Mesenchymal stem cell (in vitro differentiated cells and primary cell): ENCODE data around the gene DDX59.

Experiments used
- DNase-seq: peaks from one replicate; pipeline ENCODE4 v3.0.0-alpha.2; 2013
- H2AFZ ChIP-seq: one replicate; pipeline ENCODE4 v1.6.1; 2013; ENCODE audit warnings: low read depth, mild to moderate bottlenecking, control low read depth, inconsistent platforms, low read length, moderate library complexity
- H2AK5ac ChIP-seq: 2 replicates; pipeline ENCODE4 v1.6.1; 2013; ENCODE audit warnings: low read length, moderate library complexity, mild to moderate bottlenecking, inconsistent platforms; ENCODE audit not compliant: severe bottlenecking
- H2BK120ac ChIP-seq: one replicate; pipeline ENCODE4 v1.6.1; 2013; ENCODE audit warnings: low read depth, mild to moderate bottlenecking, inconsistent platforms, low read length, moderate library complexity
- H2BK12ac ChIP-seq, 2 experiments: one replicate each; pipeline ENCODE4 v1.6.1; 2013; ENCODE audit warnings: inconsistent platforms in 2 of 2, low read length in 2 of 2, mild to moderate bottlenecking in 2 of 2, moderate library complexity in 2 of 2, control low read depth in 1 of 2
- H2BK15ac ChIP-seq: one replicate; pipeline ENCODE4 v1.6.1; 2013; ENCODE audit warnings: mild to moderate bottlenecking, low read depth, inconsistent platforms; ENCODE audit not compliant: poor library complexity, severe bottlenecking
- H2BK5ac ChIP-seq: 2 replicates; pipeline ENCODE4 v1.6.1; 2013; ENCODE audit warnings: low read depth, mild to moderate bottlenecking, low read length, control low read depth, inconsistent platforms; ENCODE audit not compliant: poor library complexity, severe bottlenecking
- H3K14ac ChIP-seq, 2 experiments: one replicate each; pipeline ENCODE4 v1.6.1; 2013; ENCODE audit warnings: inconsistent platforms in 2 of 2, low read length in 2 of 2, control low read depth in 1 of 2, mild to moderate bottlenecking in 1 of 2, moderate library complexity in 1 of 2
- H3K18ac ChIP-seq, 2 experiments: one replicate each; pipeline ENCODE4 v1.6.1; 2013; ENCODE audit warnings: inconsistent platforms in 2 of 2, low read length in 2 of 2, control low read depth in 1 of 2, low read depth in 1 of 2, mild to moderate bottlenecking in 1 of 2
- H3K23ac ChIP-seq, 2 experiments: one replicate each; pipeline ENCODE4 v1.6.1; 2013; ENCODE audit warnings: inconsistent platforms in 2 of 2, low read length in 2 of 2, mild to moderate bottlenecking in 2 of 2, moderate library complexity in 2 of 2, control low read depth in 1 of 2
- H3K27ac ChIP-seq: 2 replicates; pipeline ENCODE4 v1.5.1; 2013; ENCODE audit warnings: mild to moderate bottlenecking, moderate library complexity, low read length, control low read depth, inconsistent platforms; ENCODE audit not compliant: poor library complexity, severe bottlenecking
- H3K27me3 ChIP-seq, 2 experiments: 2 replicates each; pipeline versions ENCODE4 v1.6.1 to v1.7.0; 2013; ENCODE audit warnings: low read length in 2 of 2, mild to moderate bottlenecking in 2 of 2, moderate library complexity in 2 of 2, control low read depth in 1 of 2, inconsistent platforms in 1 of 2; ENCODE audit not compliant: control insufficient read depth in 1 of 2, insufficient read depth in 1 of 2
- H3K36me3 ChIP-seq, 2 experiments: 2 replicates each; pipeline versions ENCODE4 v1.6.1 to v1.7.0; 2013; ENCODE audit warnings: low read length in 2 of 2, control low read depth in 1 of 2, inconsistent platforms in 1 of 2, low read depth in 1 of 2, mild to moderate bottlenecking in 1 of 2; ENCODE audit not compliant: insufficient read depth in 2 of 2, control insufficient read depth in 1 of 2
- H3K4ac ChIP-seq, 2 experiments: one replicate each; pipeline ENCODE4 v1.6.1; 2013; ENCODE audit warnings: inconsistent platforms in 2 of 2, low read length in 2 of 2, mild to moderate bottlenecking in 2 of 2, moderate library complexity in 2 of 2, control low read depth in 1 of 2, low read depth in 1 of 2
- H3K4me1 ChIP-seq: 2 replicates; pipeline ENCODE4 v1.6.1; 2013; ENCODE audit warnings: low read depth, low read length, control low read depth; ENCODE audit not compliant: control insufficient read depth, insufficient read depth
- H3K4me2 ChIP-seq: 2 replicates; pipeline ENCODE4 v1.6.1; 2013; ENCODE audit warnings: low read length, mild to moderate bottlenecking, inconsistent platforms; ENCODE audit not compliant: poor library complexity, severe bottlenecking
- H3K4me3 ChIP-seq, 2 experiments: 2 replicates each; pipeline versions ENCODE4 v1.5.1 to v1.7.0; 2013; ENCODE audit warnings: low read length in 2 of 2, mild to moderate bottlenecking in 2 of 2, control low read depth in 1 of 2, low read depth in 1 of 2; ENCODE audit not compliant: insufficient read depth in 1 of 2
- H3K79me1 ChIP-seq: replicated peaks from 2 replicates; pipeline ENCODE4 v1.6.1; 2013; ENCODE audit warnings: mild to moderate bottlenecking, control low read depth, low read length, inconsistent platforms; ENCODE audit not compliant: poor library complexity, severe bottlenecking
- H3K9ac ChIP-seq: 2 replicates; pipeline ENCODE4 v1.7.0; 2013; ENCODE audit warnings: mild to moderate bottlenecking, low read length, moderate library complexity
- H3K9me3 ChIP-seq: 2 replicates; pipeline ENCODE4 v1.7.0; 2013; ENCODE audit warnings: mild to moderate bottlenecking, low read length; ENCODE audit not compliant: control insufficient read depth
- H4K8ac ChIP-seq: one replicate; pipeline ENCODE4 v1.6.1; 2013; ENCODE audit warnings: inconsistent platforms, mild to moderate bottlenecking, low read length, moderate library complexity
- H4K91ac ChIP-seq: one replicate; pipeline ENCODE4 v1.6.1; 2013; ENCODE audit warnings: mild to moderate bottlenecking, low read length, inconsistent platforms
- WGBS: methylation state at CpG from one replicate; pipeline ENCODE4 v1.1.7; 2013; ENCODE audit warnings: mixed read lengths; 5-methylcytosine and 5-hydroxymethylcytosine counted together

Gene DDX59

GRCh38 chr1:200671235-200671786, 1.6 kb upstream of the DDX59 start:
- no peak overlapping the region for H3K18ac ChIP-seq
- H2BK120ac ChIP-seq = no peak overlapping the region
- no peak overlapping the region for H2BK12ac ChIP-seq
- H2AK5ac ChIP-seq = peak overlapping the region; percentile 29
- H4K91ac ChIP-seq = no peak overlapping the region
- H2BK15ac ChIP-seq = no peak overlapping the region
- no peak overlapping the region for H2AFZ ChIP-seq
- no peak overlapping the region for H4K8ac ChIP-seq
- peaks cover 5% of the 10 kb centered on the region for H3K79me1 ChIP-seq
- DNase-seq = no peak
- H3K4me2 ChIP-seq = no peak overlapping the region
- no peaks in the 10 kb centered on the region for H3K27me3 ChIP-seq
- no peaks in the 10 kb centered on the region for H3K9me3 ChIP-seq
- no peaks in the 10 kb centered on the region for H3K4me1 ChIP-seq
- H3K36me3 ChIP-seq = peaks cover 2% of the 10 kb centered on the region in 2 experiments
- H3K14ac ChIP-seq = no peak overlapping the region
- WGBS = 98% methylated on average over 4 of the region's 5 CpGs
- H3K9ac ChIP-seq = peak overlapping the region; percentile 100
- no peak overlapping the region for H3K27ac ChIP-seq
- no peak overlapping the region for H3K23ac ChIP-seq
- H3K4me3 ChIP-seq = peak overlapping the region in 1 of 2 experiments; percentile 82
- H3K4ac ChIP-seq = no peak overlapping the region
- no peak overlapping the region for H2BK5ac ChIP-seq

- Histone ChIP-seq H3K27me3 (no peaks in the 10 kb centered on the region), H3K4me1 (no peaks in the 10 kb centered on the region), H3K79me1 (peaks cover 11% of the 10 kb centered on the region), H2BK15ac (peak overlapping the region; percentile 90), H3K4ac (peak overlapping the region in 1 of 2 experiments; percentile 75), H2BK12ac (no peak overlapping the region), H2AFZ (no peak overlapping the region), H2BK120ac (peak overlapping the region; percentile 61), H2BK5ac (peak overlapping the region; percentile 44), H4K8ac (peak overlapping the region; percentile 94), H3K36me3 (peaks cover 2 to 3% of the 10 kb centered on the region in 2 experiments), H3K23ac (no peak overlapping the region), H3K9ac (peak overlapping the region; percentile 100), H3K27ac (peak overlapping the region; percentile 89), H3K14ac (peak overlapping the region in 1 of 2 experiments; percentile 48), H3K4me2 (peak overlapping the region; percentile 76), H3K18ac (peak overlapping the region; percentile 52 to 86), H3K4me3 (peak overlapping the region; percentile 52 to 82), H2AK5ac (peak overlapping the region; percentile 56), H3K9me3 (no peaks in the 10 kb centered on the region), H4K91ac (peak overlapping the region; percentile 83)
- no peak for DNase-seq
- 0% methylated on average over 6 of the region's 14 CpGs for WGBS
Observed at GRCh38 chr1:200670242-200671118, 773 bp upstream of the DDX59 start.

GRCh38 chr1:200668514-200669313, 993 bp downstream of the DDX59 start:
- Histone ChIP-seq H4K91ac (no peak overlapping the region), H3K27ac (peak overlapping the region; percentile 26), H3K14ac (no peak overlapping the region), H3K23ac (no peak overlapping the region), H3K4ac (peak overlapping the region in 1 of 2 experiments; percentile 58), H2AFZ (no peak overlapping the region), H3K9ac (peak overlapping the region; percentile 100), H4K8ac (no peak overlapping the region), H2BK15ac (no peak overlapping the region), H3K4me2 (peak overlapping the region; percentile 82), H2BK5ac (no peak overlapping the region), H3K9me3 (no peaks in the 10 kb centered on the region), H2BK120ac (no peak overlapping the region), H2AK5ac (no peak overlapping the region), H3K4me1 (no peaks in the 10 kb centered on the region), H3K18ac (no peak overlapping the region), H3K79me1 (peaks cover 15% of the 10 kb centered on the region), H3K36me3 (peaks cover 9 to 16% of the 10 kb centered on the region in 2 experiments), H3K27me3 (no peaks in the 10 kb centered on the region), H3K4me3 (peak overlapping the region in 1 of 2 experiments; percentile 85), H2BK12ac (no peak overlapping the region)
- peak; percentile 6 for DNase-seq
- 22% methylated on average over 7 of the region's 7 CpGs for WGBS
